ENCODE measurements around the gene USP25.

DNA sequence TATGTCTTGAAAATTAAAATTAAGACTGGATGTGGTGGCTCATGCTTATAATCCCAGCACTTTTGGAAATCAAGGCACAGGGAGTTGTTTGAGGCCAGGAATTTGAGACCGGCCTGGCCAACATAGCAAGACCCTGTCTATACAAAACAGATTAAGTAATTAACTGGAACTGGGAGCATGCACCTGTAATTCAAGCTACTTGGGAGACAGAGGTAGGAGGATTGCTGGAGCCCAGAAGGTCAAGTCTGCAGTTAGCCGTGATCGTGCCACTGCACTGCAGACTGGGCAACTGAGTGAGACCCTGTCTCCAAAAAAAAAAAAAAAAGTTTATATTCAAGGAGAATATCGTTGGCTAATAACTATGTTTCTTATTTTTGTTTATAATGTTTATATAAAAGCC, 139.2 kb downstream of the USP25 start:
- TF ChIP-seq SIN3A (IDR thresholded peaks at IDR 0.05; ENCODE audit: borderline replicate concordance, insufficient read depth, low read length): no peak
- TF ChIP-seq FOXP2 (optimal IDR thresholded peaks at IDR 0.05; ENCODE audit: borderline replicate concordance, extremely low read depth, extremely low read length, insufficient read depth): no peak
- no peak for TF ChIP-seq POLR2AphosphoS5 (IDR thresholded peaks at IDR 0.05; ENCODE audit: low read depth, low read length)
- no peak for TF ChIP-seq TAF1 (IDR thresholded peaks at IDR 0.05; ENCODE audit: borderline replicate concordance, insufficient read depth, low read length)
- TF ChIP-seq, protein P1, sequence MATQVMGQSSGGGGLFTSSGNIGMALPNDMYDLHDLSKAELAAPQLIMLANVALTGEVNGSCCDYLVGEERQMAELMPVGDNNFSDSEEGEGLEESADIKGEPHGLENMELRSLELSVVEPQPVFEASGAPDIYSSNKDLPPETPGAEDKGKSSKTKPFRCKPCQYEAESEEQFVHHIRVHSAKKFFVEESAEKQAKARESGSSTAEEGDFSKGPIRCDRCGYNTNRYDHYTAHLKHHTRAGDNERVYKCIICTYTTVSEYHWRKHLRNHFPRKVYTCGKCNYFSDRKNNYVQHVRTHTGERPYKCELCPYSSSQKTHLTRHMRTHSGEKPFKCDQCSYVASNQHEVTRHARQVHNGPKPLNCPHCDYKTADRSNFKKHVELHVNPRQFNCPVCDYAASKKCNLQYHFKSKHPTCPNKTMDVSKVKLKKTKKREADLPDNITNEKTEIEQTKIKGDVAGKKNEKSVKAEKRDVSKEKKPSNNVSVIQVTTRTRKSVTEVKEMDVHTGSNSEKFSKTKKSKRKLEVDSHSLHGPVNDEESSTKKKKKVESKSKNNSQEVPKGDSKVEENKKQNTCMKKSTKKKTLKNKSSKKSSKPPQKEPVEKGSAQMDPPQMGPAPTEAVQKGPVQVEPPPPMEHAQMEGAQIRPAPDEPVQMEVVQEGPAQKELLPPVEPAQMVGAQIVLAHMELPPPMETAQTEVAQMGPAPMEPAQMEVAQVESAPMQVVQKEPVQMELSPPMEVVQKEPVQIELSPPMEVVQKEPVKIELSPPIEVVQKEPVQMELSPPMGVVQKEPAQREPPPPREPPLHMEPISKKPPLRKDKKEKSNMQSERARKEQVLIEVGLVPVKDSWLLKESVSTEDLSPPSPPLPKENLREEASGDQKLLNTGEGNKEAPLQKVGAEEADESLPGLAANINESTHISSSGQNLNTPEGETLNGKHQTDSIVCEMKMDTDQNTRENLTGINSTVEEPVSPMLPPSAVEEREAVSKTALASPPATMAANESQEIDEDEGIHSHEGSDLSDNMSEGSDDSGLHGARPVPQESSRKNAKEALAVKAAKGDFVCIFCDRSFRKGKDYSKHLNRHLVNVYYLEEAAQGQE (IDR thresholded peaks at IDR 0.05; ENCODE audit: insufficient read depth in 1 of 2, low read depth in 2 of 2, low read length in 2 of 2): no peak

Data from PFSK-1 (cell line).